Measurements from ENCODE around the gene IL18R1. TPM values are rescaled to one million over a fixed set of nuclear protein-coding genes. Genes with fewer than 3 reads are reported as not detected.

The IL18R1 gene
- total and polyA plus RNA-seq, 2 experiments from 2014 or later: 1.5 to 2.1 TPM

DNA sequence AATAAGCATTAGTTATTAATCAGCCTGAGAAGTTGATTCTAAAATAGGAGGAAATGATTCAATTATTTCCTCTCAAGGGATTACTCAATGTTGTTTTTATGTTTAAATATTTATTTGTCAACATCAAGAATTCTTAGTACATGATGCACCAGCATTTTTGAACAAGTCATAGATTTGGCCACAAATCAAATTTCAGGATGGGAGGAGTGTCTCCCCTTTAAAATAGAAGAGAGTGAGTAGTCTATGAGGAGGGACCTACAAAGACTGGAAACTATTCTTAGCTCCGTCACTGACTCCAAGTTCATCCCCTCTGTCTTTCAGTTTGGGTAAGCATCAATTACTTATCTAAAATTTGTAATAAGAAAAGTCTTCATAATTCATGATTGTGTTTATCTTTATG is 18.6 kb upstream of the IL18R1 start:
- no peak overlapping the region for H2AFZ ChIP-seq
- H3K36me3 ChIP-seq (ENCODE audit: low read depth): no peaks in the 10 kb centered on the region
- no peaks in the 10 kb centered on the region for H3K9me2 ChIP-seq (ENCODE audit: insufficient read depth)
- in situ Hi-C loops (cut with MboI): no loop called here
- no peaks in the 10 kb centered on the region for H3K79me2 ChIP-seq (ENCODE audit: insufficient read depth)
- no peaks in the 10 kb centered on the region for H4K20me1 ChIP-seq (ENCODE audit: insufficient read depth)
- peaks cover 33% of the 10 kb centered on the region for H3F3A ChIP-seq (ENCODE audit: insufficient read depth)
- H3K27ac ChIP-seq: peak overlapping the region; percentile 39
- WGBS, 2 experiments (ENCODE audit: low coverage in 1 of 2, low lambda C conversion rate in 2 of 2, missing lambda C conversion rate in 2 of 2): 0 to 24% methylated on average over 1 of the region's 1 CpG
- DNase-seq: peak; percentile 78
- H3K27me3 ChIP-seq (replicated peaks; ENCODE audit: insufficient read depth): no peaks in the 10 kb centered on the region
- H3K9ac ChIP-seq: no peak overlapping the region
- no peak for TF ChIP-seq EZH2 (IDR thresholded peaks at IDR 0.05; ENCODE audit: insufficient read depth, poor library complexity, severe bottlenecking)
- H3K4me1 ChIP-seq (ENCODE audit: insufficient read depth): peaks cover 21% of the 10 kb centered on the region
- H3K4me2 ChIP-seq (ENCODE audit: unreplicated experiment): peak overlapping the region; percentile 29
- H3K4me3 ChIP-seq: no peak overlapping the region
- H3K9me3 ChIP-seq (ENCODE audit: low read depth): no peaks in the 10 kb centered on the region

DNA sequence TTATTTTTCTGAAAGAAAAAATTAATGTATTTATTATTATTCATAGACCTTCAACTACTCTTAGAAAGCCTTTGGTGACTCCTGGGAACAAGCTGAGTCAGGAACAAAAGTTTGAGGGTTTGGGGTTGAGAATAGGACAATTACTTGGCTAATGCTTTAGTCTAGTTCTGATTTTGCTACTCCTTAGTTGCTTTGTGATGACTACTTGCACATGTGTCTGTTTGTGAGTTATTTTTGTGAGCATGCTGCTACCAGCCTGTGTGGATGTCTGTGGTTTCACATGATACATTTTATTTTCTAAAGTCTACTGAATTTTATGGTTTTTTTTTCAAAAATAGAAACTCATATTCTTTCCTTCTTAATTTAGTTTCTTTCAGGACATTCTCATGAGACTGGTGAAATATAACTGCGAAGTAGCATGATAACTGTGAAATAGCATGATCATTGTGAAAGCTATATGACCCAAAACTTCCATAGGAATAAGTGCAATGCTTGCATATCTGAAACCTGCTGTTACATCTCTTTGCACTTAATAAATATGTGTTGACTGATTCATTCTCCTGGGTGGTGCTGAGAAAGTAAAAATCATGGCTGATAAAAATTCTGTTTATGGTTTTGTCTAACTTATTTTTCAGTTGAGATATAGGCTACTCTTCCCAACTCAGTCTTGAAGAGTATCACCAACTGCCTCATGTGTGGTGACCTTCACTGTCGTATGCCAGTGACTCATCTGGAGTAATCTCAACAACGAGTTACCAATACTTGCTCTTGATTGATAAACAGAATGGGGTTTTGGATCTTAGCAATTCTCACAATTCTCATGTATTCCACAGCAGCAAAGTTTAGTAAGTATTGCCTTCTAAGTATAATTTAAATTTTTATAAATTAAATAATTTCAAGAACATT is 17.9 kb upstream of the IL18R1 start:
- no peaks in the 10 kb centered on the region for H3K27me3 ChIP-seq (replicated peaks; ENCODE audit: insufficient read depth)
- in situ Hi-C loops (cut with MboI): no loop called here
- no peaks in the 10 kb centered on the region for H3K79me2 ChIP-seq (ENCODE audit: insufficient read depth)
- H3K4me3 ChIP-seq: no peak overlapping the region
- no peaks in the 10 kb centered on the region for H3K9me2 ChIP-seq (ENCODE audit: insufficient read depth)
- H3K27ac ChIP-seq: peak overlapping the region; percentile 1; the same call in 1 of the 2 replicates
- peak overlapping the region; percentile 29 for H3K4me2 ChIP-seq (ENCODE audit: unreplicated experiment)
- H3K4me1 ChIP-seq (ENCODE audit: insufficient read depth): peaks cover 21% of the 10 kb centered on the region
- TF ChIP-seq EZH2 (IDR thresholded peaks at IDR 0.05; ENCODE audit: insufficient read depth, poor library complexity, severe bottlenecking) (no peak), EZH2phosphoT487 (IDR thresholded peaks at IDR 0.05; ENCODE audit: insufficient read depth, low read depth) (no peak)
- H3K36me3 ChIP-seq (ENCODE audit: low read depth): no peaks in the 10 kb centered on the region
- H3K9me3 ChIP-seq (ENCODE audit: low read depth): no peaks in the 10 kb centered on the region
- no peaks in the 10 kb centered on the region for H4K20me1 ChIP-seq (ENCODE audit: insufficient read depth)
- H3F3A ChIP-seq (ENCODE audit: insufficient read depth): peaks cover 30% of the 10 kb centered on the region
- WGBS, 2 experiments (ENCODE audit: low coverage in 1 of 2, low lambda C conversion rate in 2 of 2, missing lambda C conversion rate in 2 of 2): 16 to 18% methylated on average over 3 of the region's 3 CpGs
- no peak overlapping the region for H3K9ac ChIP-seq
- no peak overlapping the region for H2AFZ ChIP-seq
- peak; percentile 60 for DNase-seq

DNA sequence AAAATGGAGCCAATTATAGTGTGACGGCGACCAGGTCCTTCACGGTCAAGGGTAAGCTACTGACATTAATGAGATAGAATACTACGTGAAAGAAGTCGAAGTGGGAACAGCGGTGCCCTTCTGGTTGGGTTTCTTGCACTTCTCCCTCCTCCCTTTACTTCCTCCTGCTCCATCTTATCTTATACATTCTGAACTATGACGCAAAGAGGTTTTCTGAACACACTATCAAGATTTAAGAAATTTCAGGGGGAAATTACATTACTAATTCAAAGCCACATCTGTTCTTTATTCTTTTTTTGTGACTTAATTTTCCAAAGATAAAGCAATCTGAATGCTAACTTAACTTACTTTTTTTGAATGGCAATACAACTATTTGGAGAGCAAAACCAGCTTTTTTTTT is 14.8 kb upstream of the IL18R1 start:
- H3K4me3 ChIP-seq: no peak overlapping the region
- no peak overlapping the region for H3K27ac ChIP-seq
- H3K9me3 ChIP-seq (ENCODE audit: low read depth): no peaks in the 10 kb centered on the region
- in situ Hi-C loops (cut with MboI): loop anchor here (10.0 kb wide), 1 partner anchor 316 kb away; no protein-coding TSS in a partner anchor
- no peaks in the 10 kb centered on the region for H3K79me2 ChIP-seq (ENCODE audit: insufficient read depth)
- H4K20me1 ChIP-seq (ENCODE audit: insufficient read depth): no peaks in the 10 kb centered on the region
- H3K4me1 ChIP-seq (ENCODE audit: insufficient read depth): peaks cover 21% of the 10 kb centered on the region
- H3F3A ChIP-seq (ENCODE audit: insufficient read depth): peaks cover 18% of the 10 kb centered on the region
- no peak for TF ChIP-seq EZH2phosphoT487 (IDR thresholded peaks at IDR 0.05; ENCODE audit: insufficient read depth, low read depth)
- no peak for TF ChIP-seq EZH2 (IDR thresholded peaks at IDR 0.05; ENCODE audit: insufficient read depth, poor library complexity, severe bottlenecking)
- no peaks in the 10 kb centered on the region for H3K9me2 ChIP-seq (ENCODE audit: insufficient read depth)
- no peak overlapping the region for H3K4me2 ChIP-seq (ENCODE audit: unreplicated experiment)
- H3K27me3 ChIP-seq (replicated peaks; ENCODE audit: insufficient read depth): no peaks in the 10 kb centered on the region
- H3K36me3 ChIP-seq (ENCODE audit: low read depth): no peaks in the 10 kb centered on the region
- 89 to 90% methylated on average over 7 of the region's 7 CpGs for whole genome bisulfite sequencing, 2 experiments (ENCODE audit: low coverage in 1 of 2, low lambda C conversion rate in 2 of 2, missing lambda C conversion rate in 2 of 2)
- H3K9ac ChIP-seq: no peak overlapping the region
- no peak for DNase-seq
- H2AFZ ChIP-seq: no peak overlapping the region

DNA sequence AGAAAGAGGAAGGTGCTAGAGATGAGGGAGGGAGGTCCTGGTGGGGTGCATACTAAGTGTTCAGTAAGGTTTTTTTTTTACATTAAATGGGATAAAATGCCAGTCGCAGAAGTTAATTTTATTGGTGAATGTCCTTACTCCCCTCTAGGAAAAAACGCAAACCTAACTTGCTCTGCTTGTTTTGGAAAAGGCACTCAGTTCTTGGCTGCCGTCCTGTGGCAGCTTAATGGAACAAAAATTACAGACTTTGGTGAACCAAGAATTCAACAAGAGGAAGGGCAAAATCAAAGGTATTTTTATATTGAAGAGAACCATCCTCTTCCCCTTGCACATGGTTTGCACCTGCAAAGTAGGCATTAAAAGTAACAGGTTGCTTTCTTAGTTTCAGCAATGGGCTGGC is 12.7 kb upstream of the IL18R1 start:
- Histone ChIP-seq H3K9ac (no peak overlapping the region), H3K4me1 (ENCODE audit: insufficient read depth) (peaks cover 3% of the 10 kb centered on the region; the same call in 1 of the 2 replicates), H3K36me3 (ENCODE audit: low read depth) (no peaks in the 10 kb centered on the region), H3K4me2 (ENCODE audit: unreplicated experiment) (no peak overlapping the region), H3K27me3 (replicated peaks; ENCODE audit: insufficient read depth) (no peaks in the 10 kb centered on the region; the same call in 1 of the 2 replicates), H3K79me2 (ENCODE audit: insufficient read depth) (no peaks in the 10 kb centered on the region), H2AFZ (no peak overlapping the region), H3K4me3 (no peak overlapping the region), H3K9me2 (ENCODE audit: insufficient read depth) (no peaks in the 10 kb centered on the region), H3K27ac (no peak overlapping the region), H3F3A (ENCODE audit: insufficient read depth) (peaks cover 1% of the 10 kb centered on the region; the same call in 1 of the 2 replicates), H3K9me3 (ENCODE audit: low read depth) (no peaks in the 10 kb centered on the region), H4K20me1 (ENCODE audit: insufficient read depth) (no peaks in the 10 kb centered on the region)
- 20 to 32% methylated on average over 3 of the region's 3 CpGs for WGBS, 2 experiments (ENCODE audit: low coverage in 1 of 2, low lambda C conversion rate in 2 of 2, missing lambda C conversion rate in 2 of 2)
- peak; percentile 13 for DNase-seq
- TF ChIP-seq EZH2 (IDR thresholded peaks at IDR 0.05; ENCODE audit: insufficient read depth, poor library complexity, severe bottlenecking) (no peak), EZH2phosphoT487 (IDR thresholded peaks at IDR 0.05; ENCODE audit: insufficient read depth, low read depth) (no peak)
- in situ Hi-C loops (cut with MboI): loop anchor here (10.0 kb wide), 1 partner anchor 318 kb away; no protein-coding TSS in a partner anchor
